H1 (cell line): ENCODE data around the gene QRICH2. TPM values are rescaled to one million over a fixed set of nuclear protein-coding genes. Genes with fewer than 3 reads are reported as not detected.

ENCODE experiments used
- CTCF ChIA-PET: fragments of 300-600 bp; sonication (Branson Sonifier 250); formaldehyde crosslinking; loops from one replicate; lab custom pipeline; 2021; ENCODE audit not compliant: partially characterized antibody; lab: Charles Lee
- POLR2A ChIA-PET: fragments of 300-600 bp; sonication (Branson Sonifier 250); formaldehyde crosslinking; loops from one replicate; lab custom pipeline; 2021; ENCODE audit warnings: inconsistent platforms; ENCODE audit not compliant: partially characterized antibody; lab: Charles Lee
- DNase-seq, 2 experiments: peaks; one replicate each; pipeline versions ENCODE4 v3.0.0 to v3.0.0-alpha.2; 2010 to 2022; ENCODE audit warnings: low spot score in 2 of 2, low read depth in 1 of 2, mixed read lengths in 1 of 2
- FAIRE-seq: peaks from 2 replicates; lab custom pipeline; 2011; peaks lifted over from hg19 to GRCh38; lab: Jason Lieb, UNC
- H2AFZ ChIP-seq: 2 replicates; pipeline ENCODE4 v1.8.1; 2012; ENCODE audit warnings: low read length, inconsistent platforms
- H2AK5ac ChIP-seq: 2 replicates; pipeline ENCODE4 v1.6.1; 2013; ENCODE audit warnings: low read depth, low read length
- H2BK120ac ChIP-seq: replicated peaks from 2 replicates; pipeline ENCODE3; 2013; ENCODE audit warnings: low read depth, low read length, inconsistent platforms
- H2BK12ac ChIP-seq: 2 replicates; pipeline ENCODE4 v1.6.1; 2013; ENCODE audit warnings: low read depth, low read length
- H2BK15ac ChIP-seq: 2 replicates; pipeline ENCODE4 v1.6.1; 2013; ENCODE audit warnings: low read length
- H2BK20ac ChIP-seq: 2 replicates; pipeline ENCODE4 v1.6.1; 2013; ENCODE audit warnings: low read length
- H2BK5ac ChIP-seq: 2 replicates; pipeline ENCODE4 v1.6.1; 2013; ENCODE audit warnings: low read depth, low read length
- H3K14ac ChIP-seq: 2 replicates; pipeline ENCODE4 v1.6.1; 2013; ENCODE audit warnings: inconsistent platforms; ENCODE audit not compliant: insufficient read length
- H3K18ac ChIP-seq: 2 replicates; pipeline ENCODE4 v1.6.1; 2013; ENCODE audit warnings: low read length; ENCODE audit errors: extremely low read depth
- H3K23ac ChIP-seq: 2 replicates; pipeline ENCODE4 v1.6.1; 2013; ENCODE audit warnings: inconsistent platforms; ENCODE audit not compliant: insufficient read length
- H3K23me2 ChIP-seq: 2 replicates; pipeline ENCODE4 v1.6.1; 2013; ENCODE audit warnings: low read depth, low read length
- H3K27ac ChIP-seq: 2 replicates; pipeline ENCODE4 v1.6.1; 2011; ENCODE audit warnings: low read depth, low read length, inconsistent platforms
- H3K27me3 ChIP-seq, 4 experiments: replicated peaks in 1 of 4; 1 replicate in 1 of 4; 2 replicates in 3 of 4; pipeline versions ENCODE4 v1.6.1 to v1.8.1; 2011 to 2013; ENCODE audit warnings: low read length in 3 of 4, mild to moderate bottlenecking in 3 of 4, inconsistent platforms in 2 of 4, mixed read lengths in 2 of 4, moderate library complexity in 1 of 4; ENCODE audit not compliant: control insufficient read depth in 3 of 4, insufficient read depth in 3 of 4; ENCODE audit errors: extremely low read depth in 1 of 4
- H3K36me3 ChIP-seq, 4 experiments: 2 replicates each; pipeline versions ENCODE4 v1.6.1 to v1.8.1; 2011 to 2013; ENCODE audit warnings: mild to moderate bottlenecking in 4 of 4, low read length in 3 of 4, moderate library complexity in 2 of 4, control low read depth in 1 of 4, inconsistent platforms in 1 of 4; ENCODE audit not compliant: insufficient read depth in 4 of 4, control insufficient read depth in 2 of 4
- H3K4ac ChIP-seq: replicated peaks from 2 replicates; pipeline ENCODE3; 2013; ENCODE audit warnings: low read length, low read depth, mixed read lengths, inconsistent platforms; ENCODE audit not compliant: insufficient read length
- H3K4me1 ChIP-seq, 4 experiments: replicated peaks in 1 of 4; 1 replicate in 1 of 4; 2 replicates in 3 of 4; pipeline versions ENCODE4 v1.6.1 to v1.8.1; 2011 to 2013; ENCODE audit warnings: low read length in 3 of 4, inconsistent platforms in 2 of 4, mixed read lengths in 1 of 4; ENCODE audit not compliant: insufficient read depth in 4 of 4, control insufficient read depth in 3 of 4
- H3K4me2 ChIP-seq, 2 experiments: 2 replicates each; pipeline versions ENCODE4 v1.6.1 to v1.8.1; 2011 to 2013; ENCODE audit warnings: low read depth in 2 of 2, low read length in 2 of 2, control low read depth in 1 of 2, inconsistent platforms in 1 of 2, mild to moderate bottlenecking in 1 of 2; ENCODE audit not compliant: insufficient read depth in 1 of 2
- H3K4me3 ChIP-seq, 4 experiments: fragments of 200-600, 300-600 bp in 1 of 4; sonication (generic), shearing (Covaris generic), sonication (Bioruptor Twin) in 1 of 4; 2 replicates each; pipeline versions ENCODE4 v1.5.1 to v1.8.1; 2011 to 2016; ENCODE audit warnings: low read length in 4 of 4, low read depth in 3 of 4, control low read depth in 2 of 4, inconsistent platforms in 2 of 4, mild to moderate bottlenecking in 2 of 4, mixed read lengths in 1 of 4, moderate library complexity in 1 of 4; ENCODE audit not compliant: insufficient read depth in 2 of 4; ENCODE audit errors: extremely low read depth in 1 of 4
- H3K56ac ChIP-seq: replicated peaks from 2 replicates; pipeline ENCODE3; 2013; ENCODE audit warnings: low read depth, mild to moderate bottlenecking, mixed read lengths, low read length, inconsistent platforms; ENCODE audit not compliant: insufficient read length
- H3K79me1 ChIP-seq: 2 replicates; pipeline ENCODE4 v1.6.1; 2013; ENCODE audit warnings: low read depth, low read length, control low read depth
- H3K79me2 ChIP-seq, 2 experiments: 2 replicates each; pipeline versions ENCODE4 v1.6.1 to v1.8.1; 2012 to 2013; ENCODE audit warnings: low read length in 2 of 2, mild to moderate bottlenecking in 2 of 2, inconsistent platforms in 1 of 2; ENCODE audit not compliant: insufficient read depth in 2 of 2, control insufficient read depth in 1 of 2
- H3K9ac ChIP-seq, 4 experiments: replicated peaks in 1 of 4; 1 replicate in 1 of 4; 2 replicates in 3 of 4; pipeline versions ENCODE4 v1.6.1 to v1.8.1; 2011 to 2013; ENCODE audit warnings: low read depth in 3 of 4, low read length in 3 of 4, control low read depth in 2 of 4, mild to moderate bottlenecking in 2 of 4, moderate library complexity in 2 of 4, inconsistent platforms in 1 of 4; ENCODE audit errors: extremely low read depth in 1 of 4
- H3K9me3 ChIP-seq, 2 experiments: 2 replicates each; pipeline versions ENCODE4 v1.6.1 to v1.8.1; 2012 to 2013; ENCODE audit warnings: mild to moderate bottlenecking in 2 of 2, moderate library complexity in 2 of 2, control low read depth in 1 of 2, inconsistent platforms in 1 of 2, low read depth in 1 of 2, low read length in 1 of 2, mixed read lengths in 1 of 2; ENCODE audit not compliant: insufficient read depth in 2 of 2
- H4K20me1 ChIP-seq, 2 experiments: replicated peaks in 1 of 2; 2 replicates each; pipeline versions ENCODE3 to v1.8.1; 2011 to 2013; ENCODE audit warnings: inconsistent platforms in 2 of 2, low read length in 2 of 2, mild to moderate bottlenecking in 1 of 2; ENCODE audit not compliant: insufficient read depth in 2 of 2, control insufficient read depth in 1 of 2
- H4K5ac ChIP-seq: 2 replicates; pipeline ENCODE4 v1.6.1; 2013; ENCODE audit warnings: low read length, low read depth, mixed read lengths, inconsistent platforms; ENCODE audit not compliant: insufficient read length
- H4K8ac ChIP-seq: 2 replicates; pipeline ENCODE4 v1.8.0; 2013; ENCODE audit warnings: mild to moderate bottlenecking, moderate library complexity, low read length, inconsistent platforms; ENCODE audit not compliant: insufficient read depth; ENCODE audit errors: extremely low read depth
- H4K91ac ChIP-seq: replicated peaks from 2 replicates; pipeline ENCODE3; 2013; ENCODE audit warnings: low read length, mixed read lengths, inconsistent platforms; ENCODE audit not compliant: insufficient read length
- ASH2L ChIP-seq: fragments of 200-600, 300-600 bp; sonication (generic); IDR thresholded peaks from one replicate; pipeline ENCODE4 v1.7.1; 2017; ENCODE audit warnings: low read length
- BACH1 ChIP-seq: IDR thresholded peaks from 2 replicates; pipeline ENCODE4 v1.6.1; 2012; ENCODE audit warnings: low read length, improper control_type of control experiment
- CTCF ChIP-seq, 3 experiments: IDR thresholded peaks; 1 replicate in 2 of 3; 2 replicates in 1 of 3; pipeline versions ENCODE4 v1.5.1 to v1.6.1; 2011; ENCODE audit warnings: low read length in 3 of 3, mild to moderate bottlenecking in 3 of 3, inconsistent platforms in 2 of 3, low read depth in 1 of 3, moderate library complexity in 1 of 3; ENCODE audit not compliant: insufficient read depth in 1 of 3; ENCODE audit errors: control extremely low read depth in 1 of 3
- EGR1 ChIP-seq: IDR thresholded peaks from 2 replicates; pipeline ENCODE4 v1.6.1; 2011; ENCODE audit warnings: low read depth, low read length, borderline replicate concordance
- KDM4A ChIP-seq: IDR thresholded peaks from one replicate; pipeline ENCODE4 v1.7.1; 2012; ENCODE audit warnings: low read depth, mild to moderate bottlenecking, moderate library complexity, low read length, inconsistent platforms; ENCODE audit not compliant: severe bottlenecking
- POLR2AphosphoS5 ChIP-seq: IDR thresholded peaks from 2 replicates; pipeline ENCODE4 v1.6.1; 2011; ENCODE audit warnings: low read depth, low read length
- SIRT6 ChIP-seq: IDR thresholded peaks from one replicate; pipeline ENCODE4 v1.7.1; 2012; ENCODE audit warnings: low read length, inconsistent platforms
- YY1 ChIP-seq: IDR thresholded peaks from 2 replicates; pipeline ENCODE4 v1.6.1; 2011; ENCODE audit warnings: low read depth, mild to moderate bottlenecking, low read length
- WGBS, 2 experiments: shearing (Covaris generic) in 1 of 2; methylation state at CpG; one replicate each; pipeline versions ENCODE4 v1.1.6 to v1.1.7; 2013 to 2015; ENCODE audit warnings: low lambda C conversion rate in 2 of 2, mixed read lengths in 2 of 2, inconsistent platforms in 1 of 2, low coverage in 1 of 2, missing lambda C conversion rate in 1 of 2; ENCODE audit not compliant: insufficient replicate concordance in 2 of 2, insufficient coverage in 1 of 2, insufficient read length in 1 of 2; ENCODE audit errors: extremely low coverage in 1 of 2, missing lambda C conversion rate in 1 of 2; 5-methylcytosine and 5-hydroxymethylcytosine counted together
- polyA plus RNA-seq, 7 experiments: library from polyadenylated mRNA; depleted of rRNA in 3 of 7; stranded (reverse) in 5 of 7; unstranded in 2 of 7; fragments of >200 nt in 5 of 7; fragments of 200-250 nt in 2 of 7; gene quantifications; 1 replicate in 5 of 7; 2 replicates in 1 of 7; 4 replicates in 1 of 7; pipeline versions ENCODE4 v1.2.1 to v1.2.3, GENCODE V29; 2011 to 2013; ENCODE audit warnings: missing spikeins in 2 of 7, mixed read lengths in 2 of 7
- total RNA-seq: library from RNA; stranded (reverse); fragmentation: NEBNext Ultra II Directional; extraction: Animal tissue kit (Norgen Biotek cat#: 25700); gene quantifications from 2 replicates; pipeline ENCODE4 v1.2.1, GENCODE V29; 2021

Gene QRICH2
- total and polyA plus RNA-seq, 2 of the 8 experiments (the other 6 are each of a cell fraction or from before 2014, with no cell fraction given): 2.8 to 3.8 TPM

DNA sequence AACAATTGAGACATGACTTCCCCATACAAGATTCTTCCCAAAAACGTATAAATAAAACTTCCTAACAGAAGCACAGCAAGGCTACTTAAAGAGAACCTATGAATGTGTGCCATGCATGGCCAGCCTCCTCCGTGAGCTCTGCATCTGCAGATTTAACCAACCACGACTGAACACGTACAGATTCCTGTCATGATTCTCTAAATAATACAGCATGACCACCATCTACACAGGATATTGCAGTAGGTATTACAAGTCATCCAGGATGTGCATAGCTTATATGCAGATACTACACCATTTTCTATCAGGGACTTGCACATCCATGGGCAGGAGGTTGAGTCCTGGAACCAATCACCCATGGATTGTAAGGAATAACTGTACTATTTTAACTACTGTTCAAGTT is 1.4 kb upstream of the QRICH2 start:
- H2BK5ac ChIP-seq: no peak overlapping the region
- H2AK5ac ChIP-seq: no peak overlapping the region
- 83% methylated on average over 4 of the region's 4 CpGs; no CpG with 5 or more reads in 1 of the 2 experiments for WGBS, 2 experiments
- CTCF ChIA-PET: interaction anchor here (1.0 to 11.5 kb wide), 6 partner anchors 10 to 293 kb away, joined by 3 to 161 read pairs (median 5); no protein-coding TSS in a partner anchor
- peaks cover 1 to 2% of the 10 kb centered on the region in 2 experiments for H4K20me1 ChIP-seq
- no peak for DNase-seq
- POLR2A ChIA-PET: interaction anchor here (0.6 kb wide), 1 partner anchor 35 kb away, joined by 3 read pairs; no protein-coding TSS in a partner anchor
- no peak overlapping the region for H3K4ac ChIP-seq
- no peak overlapping the region for H3K14ac ChIP-seq
- no peaks in the 10 kb centered on the region for H3K27me3 ChIP-seq
- H3K18ac ChIP-seq: no peak overlapping the region
- no peak overlapping the region for H3K9ac ChIP-seq
- no peak overlapping the region for H2BK120ac ChIP-seq
- H3K4me2 ChIP-seq: no peak overlapping the region
- no peak overlapping the region for H4K8ac ChIP-seq
- no peak overlapping the region for H3K23ac ChIP-seq
- no peaks in the 10 kb centered on the region for H3K23me2 ChIP-seq
- no peak overlapping the region for H2AFZ ChIP-seq
- H3K36me3 ChIP-seq: peaks cover 0 to 28% (median 15%) of the 10 kb centered on the region in 4 experiments; a peak in 7 of 8 replicates
- no peak overlapping the region for H2BK12ac ChIP-seq
- H2BK15ac ChIP-seq: no peak overlapping the region
- H3K27ac ChIP-seq: no peak overlapping the region
- no peaks in the 10 kb centered on the region for H3K79me2 ChIP-seq
- H4K5ac ChIP-seq: no peak overlapping the region
- no peak for FAIRE-seq
- no peaks in the 10 kb centered on the region for H3K4me1 ChIP-seq
- no peak overlapping the region for H3K4me3 ChIP-seq
- no peak overlapping the region for H3K56ac ChIP-seq
- H3K9me3 ChIP-seq: no peaks in the 10 kb centered on the region
- H4K91ac ChIP-seq: no peak overlapping the region
- H3K79me1 ChIP-seq: 0 out of 2 replicates have a peak, but pooled peaks cover under 1% of the 10 kb centered on the region
- H2BK20ac ChIP-seq: no peak overlapping the region
- TF ChIP-seq CTCF (IDR thresholded peaks at IDR 0.05; ENCODE audit: control extremely low read depth in 1 of 3, insufficient read depth in 1 of 3, low read depth in 1 of 3, low read length in 3 of 3) (no peak), BACH1 (no peak), YY1 (no peak), EGR1 (no peak), ASH2L (no peak), POLR2AphosphoS5 (no peak), SIRT6 (no peak), KDM4A (no peak)
